ENCODE measurements around the gene PCYT1A. TPM values are rescaled to one million over a fixed set of nuclear protein-coding genes. Genes with fewer than 3 reads are reported as not detected.

Gene PCYT1A
- total RNA-seq, 1 experiment from 2014 or later = 48.8 TPM

Small RNAs within 50 kb of the gene (small RNA-seq; reads per million reads assigned to genes)
- gene AC069257.2 = not detected
- gene RF00019 = not detected

Other genes with a start within 250 kb of the PCYT1A start
- 105 and 111 TPM in 2 replicates for gene TFRC, start 205.6 kb downstream of the PCYT1A start, total RNA-seq (2014; rRNA removed; shearing (Covaris generic); ENCODE audit: low replicate concordance)
- not detected in 2 replicates for gene ZDHHC19, start 76.3 kb downstream of the PCYT1A start, total RNA-seq (2014; rRNA removed; shearing (Covaris generic); ENCODE audit: low replicate concordance)
- gene SLC51A, start 71.2 kb downstream of the PCYT1A start, total RNA-seq (2014; rRNA removed; shearing (Covaris generic); ENCODE audit: low replicate concordance) = not detected in 2 replicates
- gene DYNLT2B, start 30.5 kb upstream of the PCYT1A start, total RNA-seq (2014; rRNA removed; shearing (Covaris generic); ENCODE audit: low replicate concordance) = 9.6 and 17.1 TPM in 2 replicates
- gene TM4SF19, start 50.7 kb upstream of the PCYT1A start, total RNA-seq (2014; rRNA removed; shearing (Covaris generic); ENCODE audit: low replicate concordance) = not detected in 2 replicates
- gene UBXN7, start 144.7 kb upstream of the PCYT1A start, total RNA-seq (2014; rRNA removed; shearing (Covaris generic); ENCODE audit: low replicate concordance) = 25.5 and 33.0 TPM in 2 replicates
- gene RNF168, start 216.0 kb upstream of the PCYT1A start, total RNA-seq (2014; rRNA removed; shearing (Covaris generic); ENCODE audit: low replicate concordance) = 35.4 and 42.8 TPM in 2 replicates
- gene SMCO1, start 227.6 kb upstream of the PCYT1A start, total RNA-seq (2014; rRNA removed; shearing (Covaris generic); ENCODE audit: low replicate concordance) = not detected in 2 replicates